Superior temporal gyrus (tissue), 1 donor: ENCODE data around the gene THG1L.
A peak's percentile ranks its signal among the peaks of the same experiment; 100 is the strongest.
"Not testable (repeated sequence)": the region's sequence is repeated elsewhere in the genome, so short reads cannot be mapped to it uniquely, and the experiment has no call there.

Experiments
- DNase-seq: peaks from one replicate; pipeline ENCODE4 v3.0.0-alpha.2; 2016; ENCODE audit errors: extremely low spot score

The THG1L gene

DNA sequence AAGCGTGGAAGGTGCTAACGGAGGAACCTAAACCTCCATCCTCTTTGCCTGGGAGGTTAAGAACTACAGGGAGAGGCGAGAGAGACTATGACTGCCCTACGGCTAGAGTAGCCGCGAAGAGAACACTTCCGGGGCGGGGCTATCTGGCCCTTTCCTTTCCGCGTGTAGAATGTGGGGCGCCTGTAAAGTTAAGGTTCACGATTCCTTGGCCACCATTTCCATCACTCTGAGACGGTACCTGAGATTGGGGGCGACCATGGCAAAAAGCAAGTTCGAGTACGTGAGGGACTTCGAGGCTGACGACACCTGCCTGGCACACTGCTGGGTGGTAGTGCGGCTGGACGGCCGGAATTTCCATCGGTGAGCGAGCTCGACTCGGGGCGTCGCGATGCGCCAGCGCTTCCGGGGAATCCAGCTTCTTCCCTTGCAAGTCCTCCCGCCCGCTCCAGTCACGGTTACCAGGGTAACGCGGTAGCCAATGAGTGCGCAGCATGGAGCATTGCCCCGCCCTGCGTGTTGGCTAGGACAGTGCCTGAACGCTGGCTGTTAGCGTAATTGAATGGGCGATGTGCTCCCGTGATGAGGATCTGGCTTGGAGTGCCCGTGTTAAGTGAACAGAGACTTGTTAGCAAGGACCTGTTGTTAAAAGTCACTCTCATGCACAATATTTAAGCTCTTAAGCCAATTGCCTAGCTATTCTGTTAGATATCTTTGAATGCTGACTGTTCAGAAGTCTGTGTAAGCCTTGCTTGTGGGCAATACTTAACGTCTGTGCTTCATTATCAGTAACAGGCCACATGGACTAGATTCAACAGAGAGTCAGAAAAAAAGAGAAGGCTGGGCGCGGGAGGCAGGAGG lies at the start of gene THG1L:
THG1L (plus strand) TSS at position 149 of the 858 bp plus-strand sequence; CDS start at position 170, 21 bp downstream.
- peak; percentile 100 for DNase-seq

DNA sequence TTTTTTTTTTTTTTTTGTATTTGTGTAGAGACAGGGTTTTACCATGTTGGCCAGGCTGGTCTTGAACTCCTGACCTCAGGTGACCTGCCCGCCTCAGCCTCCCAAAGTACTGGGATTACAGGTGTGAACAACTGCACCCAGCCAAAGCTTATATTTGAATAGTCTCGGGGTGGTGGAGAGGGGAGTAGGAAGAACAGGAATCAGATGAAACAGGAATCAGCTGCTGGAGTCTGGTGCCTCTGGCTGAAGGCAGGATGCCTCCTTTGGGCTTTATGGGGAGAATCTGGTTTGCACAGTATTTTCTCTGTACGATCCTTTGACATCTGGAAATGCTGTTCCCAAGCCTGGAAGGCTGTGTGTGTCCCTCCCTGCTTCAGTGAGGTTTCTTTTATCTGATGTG lies 49.0 kb upstream of the THG1L start:
- DNase-seq, result no peak

DNA sequence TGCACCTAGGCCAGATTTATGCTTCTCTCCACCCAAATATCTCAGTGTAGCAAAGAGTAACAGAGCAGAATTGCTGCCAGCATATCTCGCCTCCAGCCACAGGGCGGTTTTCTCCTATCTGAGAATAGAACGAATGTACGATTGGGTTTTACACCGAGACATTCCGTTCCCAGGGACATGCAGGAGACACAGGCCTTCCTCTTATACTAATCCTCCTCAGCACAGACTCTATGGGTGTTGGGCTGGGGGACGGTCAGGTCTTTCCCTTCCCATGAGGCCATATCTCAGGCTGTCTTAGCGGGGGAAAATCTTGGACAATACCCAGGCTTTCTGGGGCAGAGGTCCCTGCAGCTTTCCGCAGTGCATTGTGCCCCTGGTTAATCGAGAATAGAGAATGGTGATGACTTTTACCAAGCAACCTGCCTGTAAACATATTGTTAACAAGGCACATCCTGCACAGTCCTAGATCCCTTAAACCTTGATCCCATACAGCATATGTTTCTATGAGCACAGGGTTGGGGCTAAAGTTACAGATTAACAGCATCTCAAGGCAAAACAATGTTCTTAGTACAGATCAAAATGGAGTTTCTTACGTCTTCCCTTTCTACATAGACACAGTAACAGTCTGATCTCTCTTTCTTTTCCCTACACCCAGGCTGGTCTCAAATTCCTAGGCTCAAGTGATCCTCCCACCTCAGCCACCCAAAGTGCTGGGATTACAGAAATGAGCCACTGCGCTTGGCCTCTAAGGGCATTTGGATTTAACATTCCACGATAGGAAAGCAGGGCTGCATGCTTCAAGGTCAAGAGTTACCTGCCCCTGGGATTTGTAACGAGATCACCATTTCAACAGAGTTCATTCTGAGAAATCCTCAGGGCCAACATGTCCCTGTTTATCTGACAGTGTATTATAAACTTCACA lies 44.7 kb upstream of the THG1L start:
- not testable (repeated sequence) for DNase-seq

DNA sequence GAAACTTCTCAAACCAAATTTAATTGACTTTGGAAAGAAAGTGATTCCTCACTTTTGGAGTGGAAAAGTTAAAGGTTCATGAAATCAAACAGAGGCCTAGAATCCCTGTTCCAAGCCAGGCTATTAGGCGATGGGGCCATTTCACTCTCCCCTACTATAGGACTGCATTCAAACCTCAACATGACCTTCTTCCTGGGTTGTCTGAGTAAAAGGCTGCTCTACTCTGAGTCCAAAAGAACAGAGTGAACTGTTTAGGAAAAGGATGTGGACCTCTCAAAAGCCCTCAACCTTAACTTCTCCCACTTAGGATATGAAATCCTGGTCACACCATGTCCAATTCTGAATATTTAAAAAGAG lies 44.0 kb upstream of the THG1L start:
- no peak for DNase-seq

DNA sequence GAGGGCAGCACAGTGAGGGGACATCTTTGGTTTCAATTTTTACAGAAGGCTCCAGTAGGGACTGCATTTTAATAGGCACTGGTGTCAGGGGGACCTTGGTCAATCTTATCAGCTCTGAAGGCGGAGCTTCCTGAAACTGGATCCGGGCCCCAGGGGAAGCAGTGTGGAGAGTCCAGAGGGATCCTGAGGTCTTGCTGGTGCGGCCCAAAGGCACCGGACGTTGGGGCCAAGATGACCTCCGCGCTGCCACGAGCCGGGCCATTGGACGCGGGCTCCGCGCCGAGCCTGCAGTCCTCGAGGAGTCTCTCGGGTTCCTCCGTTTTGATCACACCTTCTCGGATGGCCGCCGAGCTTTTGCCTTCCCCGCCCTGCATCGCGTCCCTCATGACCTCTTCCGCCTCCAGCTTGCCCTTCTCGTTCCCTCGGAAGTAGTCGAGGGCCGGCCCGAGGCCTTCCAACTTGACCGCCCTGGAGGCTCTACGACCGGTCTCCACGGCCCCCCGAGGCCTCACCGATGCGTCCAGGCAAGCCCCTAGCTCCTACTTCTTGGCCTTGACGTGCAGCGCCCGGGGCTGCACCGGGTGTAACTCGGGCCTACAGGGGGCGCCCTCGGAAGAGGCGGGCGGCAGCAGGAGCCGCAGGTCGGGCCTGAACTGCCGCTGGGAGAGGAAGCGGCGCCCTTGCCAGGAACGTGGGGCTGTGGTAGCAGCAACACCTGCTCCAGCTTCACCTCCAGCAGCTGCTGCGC lies 41.1 kb upstream of the THG1L start:
- no peak for DNase-seq

- no peak for DNase-seq
These were observed 40.4 kb upstream of the THG1L start for GRCh38 chr5:157690690-157691433.

- not testable (repeated sequence) for DNase-seq
These were observed 37.4 kb upstream of the THG1L start for GRCh38 chr5:157693816-157694215.

GRCh38 chr5:157696154-157696553 lies 35.1 kb upstream of the THG1L start:
- DNase-seq, result not testable (repeated sequence)

DNA sequence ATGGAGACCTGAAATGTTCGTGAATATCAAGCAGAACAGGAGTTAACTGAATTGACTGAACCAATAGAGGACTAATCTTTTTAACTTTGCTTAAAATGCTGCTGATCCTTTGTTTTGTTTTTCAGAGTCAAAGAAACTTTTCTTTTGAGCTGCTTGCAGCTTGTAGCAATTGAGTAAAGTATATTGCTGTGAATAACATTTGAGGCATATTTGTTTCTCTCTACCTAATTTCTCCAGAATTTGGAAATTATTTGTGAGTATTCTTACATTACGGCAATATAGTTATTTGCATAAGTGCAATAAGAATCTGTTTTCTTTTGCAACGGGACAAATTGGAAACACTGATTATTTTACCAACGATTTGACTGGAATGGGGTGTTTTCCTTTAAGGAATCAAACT lies 32.5 kb upstream of the THG1L start:
- DNase-seq, result not testable (repeated sequence)

- no peak for DNase-seq
These were observed 27.5 kb upstream of the THG1L start for GRCh38 chr5:157703736-157704135.

GRCh38 chr5:157708866-157709265 lies 22.4 kb upstream of the THG1L start:
- DNase-seq, result no peak

GRCh38 chr5:157709346-157709745 lies 21.9 kb upstream of the THG1L start:
- DNase-seq, result no peak

- DNase-seq, result no peak
These were observed 20.8 kb upstream of the THG1L start for GRCh38 chr5:157710431-157710830.

DNA sequence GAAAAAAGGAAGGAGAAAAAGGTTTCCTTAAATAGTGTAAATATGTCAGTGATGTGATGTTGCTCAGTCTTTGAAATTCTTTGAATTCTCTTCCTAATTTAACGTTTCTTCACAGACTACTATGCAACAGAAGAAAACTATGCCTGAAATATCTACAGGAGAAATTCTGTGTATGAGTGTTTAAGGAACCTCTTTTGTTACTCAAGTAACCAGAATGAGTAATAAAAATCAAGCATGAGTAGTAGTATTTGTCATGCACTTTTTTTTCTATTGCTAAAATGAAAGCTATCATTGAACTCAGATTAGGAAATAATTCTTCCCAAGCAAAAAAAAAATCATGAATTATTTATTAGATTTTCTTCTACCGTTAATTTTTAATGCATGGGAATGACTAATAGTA lies 20.3 kb upstream of the THG1L start:
- DNase-seq, result no peak

GRCh38 chr5:157713830-157714595 lies 17.2 kb upstream of the THG1L start:
- DNase-seq, result no peak

DNA sequence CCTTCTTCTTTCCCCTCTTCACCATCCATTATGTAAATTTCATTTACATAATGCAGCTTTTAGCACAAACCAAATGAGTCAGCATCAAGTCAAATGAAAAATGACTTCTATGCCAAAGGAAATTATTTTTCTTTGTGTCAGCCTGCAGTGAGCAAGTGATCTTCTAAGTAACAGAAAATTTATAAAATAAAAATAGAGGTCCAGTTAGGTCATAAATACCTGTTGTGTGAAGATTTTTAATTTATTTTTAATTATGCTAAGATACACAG lies 16.7 kb upstream of the THG1L start:
- DNase-seq, result peak; percentile 47

DNA sequence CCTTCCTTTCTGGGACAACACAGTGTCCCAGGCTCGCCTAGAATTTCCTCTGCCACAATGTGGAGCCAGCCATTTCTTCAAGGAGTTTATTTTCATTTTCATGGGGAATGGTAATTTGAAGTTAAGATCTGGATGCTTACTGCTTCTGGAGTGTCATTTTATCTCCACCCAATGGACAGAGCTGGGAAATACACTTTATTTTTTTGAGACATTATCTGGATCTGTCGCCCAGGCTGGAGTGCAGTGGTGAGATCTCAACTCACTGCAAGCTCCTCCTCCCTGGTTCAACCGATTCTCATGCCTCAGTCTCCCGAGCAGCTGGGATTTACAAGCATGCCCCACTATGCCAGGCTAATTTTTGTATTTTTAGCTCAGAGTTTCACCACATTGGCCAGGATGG lies 12.7 kb upstream of the THG1L start:
- DNase-seq, result peak; percentile 89

DNA sequence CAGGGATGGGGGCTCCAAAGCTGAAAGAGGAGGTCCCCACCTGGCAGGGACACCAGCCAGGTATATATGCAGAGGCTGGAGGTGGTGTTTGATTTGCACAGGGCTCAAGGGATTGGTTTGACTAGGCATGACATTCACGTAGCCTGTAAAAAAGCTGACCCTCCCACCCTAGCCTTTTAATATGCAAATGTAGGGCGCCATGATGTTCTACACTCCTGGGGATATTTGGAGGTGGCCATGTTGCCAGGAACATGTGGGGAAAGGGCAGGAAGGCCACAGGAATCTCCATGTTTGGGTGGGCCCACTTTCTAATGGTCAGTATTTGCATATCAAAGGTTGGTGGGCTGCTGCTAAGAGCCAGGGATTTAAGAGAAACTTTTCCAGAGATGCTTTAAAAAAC lies 12.0 kb upstream of the THG1L start:
- DNase-seq, result no peak

- no peak for DNase-seq
These were observed 10.1 kb upstream of the THG1L start for GRCh38 chr5:157721159-157721558.

- not testable (repeated sequence) for DNase-seq
These were observed 8.3 kb upstream of the THG1L start for GRCh38 chr5:157722895-157723294.

DNA sequence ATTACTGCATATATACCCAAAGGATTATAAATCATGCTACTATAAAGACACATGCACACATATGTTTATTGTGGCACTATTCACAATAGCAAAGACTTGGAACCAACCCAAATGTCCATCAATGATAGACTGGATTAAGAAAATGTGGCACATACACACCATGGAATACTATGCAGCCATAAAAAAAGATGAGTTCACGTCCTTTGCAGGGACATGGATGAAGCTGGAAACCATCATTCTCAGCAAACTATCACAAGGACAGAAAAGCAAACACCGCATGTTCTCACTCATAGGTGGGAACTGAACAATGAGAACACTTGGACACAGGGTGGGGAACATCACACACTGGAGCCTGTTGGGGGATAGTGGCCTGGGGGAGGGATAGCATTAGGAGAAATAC lies 4.6 kb upstream of the THG1L start:
- DNase-seq, result not testable (repeated sequence)
